ENCODE data around the gene RNF149. TPM values are rescaled to one million over a fixed set of nuclear protein-coding genes. Genes with fewer than 3 reads are reported as not detected.

RNF149 gene
- total RNA-seq, 1 experiment from 2014 or later, result 2.0 TPM

GRCh38 chr2:101295895-101296294, 12.6 kb downstream of the RNF149 start:
- H3K9me3 ChIP-seq (ENCODE audit: low read length), result no peaks in the 10 kb centered on the region
- H2AFZ ChIP-seq (ENCODE audit: low read length), result no peak overlapping the region
- no peaks in the 10 kb centered on the region for H4K20me1 ChIP-seq (ENCODE audit: insufficient read depth, low read depth, low read length)
- no peak for DNase-seq
- no peaks in the 10 kb centered on the region for H3K9me2 ChIP-seq (replicated peaks; ENCODE audit: insufficient read depth, low read length)
- no peaks in the 10 kb centered on the region for H3K79me2 ChIP-seq (ENCODE audit: low read length)
- no peak overlapping the region for H3K4me3 ChIP-seq (ENCODE audit: low read length)
- no peak overlapping the region for H3K4me2 ChIP-seq (ENCODE audit: low read depth, low read length, poor library complexity, severe bottlenecking)
- no peak overlapping the region for H3K9ac ChIP-seq (ENCODE audit: low read length)
- H3K4me1 ChIP-seq (ENCODE audit: low read length), result no peaks in the 10 kb centered on the region
- H3K27ac ChIP-seq (ENCODE audit: low read length), result no peak overlapping the region
- H3K36me3 ChIP-seq (ENCODE audit: insufficient read depth, low read length), result no peaks in the 10 kb centered on the region
- no peaks in the 10 kb centered on the region for H3K27me3 ChIP-seq (ENCODE audit: low read length)

GRCh38 chr2:101294861-101295260, 13.6 kb downstream of the RNF149 start:
- H4K20me1 ChIP-seq (ENCODE audit: insufficient read depth, low read depth, low read length), result no peaks in the 10 kb centered on the region

GRCh38 chr2:101293544-101293943, 15.0 kb downstream of the RNF149 start:
- H4K20me1 ChIP-seq (ENCODE audit: insufficient read depth, low read depth, low read length), result no peaks in the 10 kb centered on the region
- no peaks in the 10 kb centered on the region for H3K9me2 ChIP-seq (replicated peaks; ENCODE audit: insufficient read depth, low read length)
- no peak overlapping the region for H3K27ac ChIP-seq (ENCODE audit: low read length)
- no peaks in the 10 kb centered on the region for H3K4me1 ChIP-seq (ENCODE audit: low read length)
- H3K27me3 ChIP-seq (ENCODE audit: low read length), result no peaks in the 10 kb centered on the region
- H3K4me3 ChIP-seq (ENCODE audit: low read length), result no peak overlapping the region
- H3K9ac ChIP-seq (ENCODE audit: low read length), result no peak overlapping the region
- H3K79me2 ChIP-seq (ENCODE audit: low read length), result no peaks in the 10 kb centered on the region
- DNase-seq, result no peak
- no peaks in the 10 kb centered on the region for H3K36me3 ChIP-seq (ENCODE audit: insufficient read depth, low read length)
- H3K9me3 ChIP-seq (ENCODE audit: low read length), result no peaks in the 10 kb centered on the region
- H2AFZ ChIP-seq (ENCODE audit: low read length), result no peak overlapping the region
- no peak overlapping the region for H3K4me2 ChIP-seq (ENCODE audit: low read depth, low read length, poor library complexity, severe bottlenecking)

More at GRCh38 chr2:101294861-101295260, 13.6 kb downstream of the RNF149 start:
- H3K4me3 ChIP-seq (ENCODE audit: low read length), result no peak overlapping the region
- no peaks in the 10 kb centered on the region for H3K27me3 ChIP-seq (ENCODE audit: low read length)
- no peaks in the 10 kb centered on the region for H3K79me2 ChIP-seq (ENCODE audit: low read length)
- H3K4me2 ChIP-seq (ENCODE audit: low read depth, low read length, poor library complexity, severe bottlenecking), result no peak overlapping the region
- no peak overlapping the region for H3K27ac ChIP-seq (ENCODE audit: low read length)
- no peak for DNase-seq
- H3K9ac ChIP-seq (ENCODE audit: low read length), result no peak overlapping the region
- no peaks in the 10 kb centered on the region for H3K9me2 ChIP-seq (replicated peaks; ENCODE audit: insufficient read depth, low read length)
- H2AFZ ChIP-seq (ENCODE audit: low read length), result no peak overlapping the region
- H3K9me3 ChIP-seq (ENCODE audit: low read length), result no peaks in the 10 kb centered on the region
- H3K36me3 ChIP-seq (ENCODE audit: insufficient read depth, low read length), result no peaks in the 10 kb centered on the region
- H3K4me1 ChIP-seq (ENCODE audit: low read length), result no peaks in the 10 kb centered on the region

GRCh38 chr2:101291973-101292372, 16.5 kb downstream of the RNF149 start:
- no peaks in the 10 kb centered on the region for H4K20me1 ChIP-seq (ENCODE audit: insufficient read depth, low read depth, low read length)
- no peaks in the 10 kb centered on the region for H3K9me3 ChIP-seq (ENCODE audit: low read length)
- H3K4me3 ChIP-seq (ENCODE audit: low read length), result no peak overlapping the region
- H3K9ac ChIP-seq (ENCODE audit: low read length), result no peak overlapping the region
- no peaks in the 10 kb centered on the region for H3K79me2 ChIP-seq (ENCODE audit: low read length)
- no peak overlapping the region for H2AFZ ChIP-seq (ENCODE audit: low read length)
- no peak overlapping the region for H3K4me2 ChIP-seq (ENCODE audit: low read depth, low read length, poor library complexity, severe bottlenecking)
- no peak for DNase-seq
- no peaks in the 10 kb centered on the region for H3K4me1 ChIP-seq (ENCODE audit: low read length)
- H3K27ac ChIP-seq (ENCODE audit: low read length), result no peak overlapping the region
- no peaks in the 10 kb centered on the region for H3K27me3 ChIP-seq (ENCODE audit: low read length)
- H3K36me3 ChIP-seq (ENCODE audit: insufficient read depth, low read length), result no peaks in the 10 kb centered on the region
- no peaks in the 10 kb centered on the region for H3K9me2 ChIP-seq (replicated peaks; ENCODE audit: insufficient read depth, low read length)

DNA sequence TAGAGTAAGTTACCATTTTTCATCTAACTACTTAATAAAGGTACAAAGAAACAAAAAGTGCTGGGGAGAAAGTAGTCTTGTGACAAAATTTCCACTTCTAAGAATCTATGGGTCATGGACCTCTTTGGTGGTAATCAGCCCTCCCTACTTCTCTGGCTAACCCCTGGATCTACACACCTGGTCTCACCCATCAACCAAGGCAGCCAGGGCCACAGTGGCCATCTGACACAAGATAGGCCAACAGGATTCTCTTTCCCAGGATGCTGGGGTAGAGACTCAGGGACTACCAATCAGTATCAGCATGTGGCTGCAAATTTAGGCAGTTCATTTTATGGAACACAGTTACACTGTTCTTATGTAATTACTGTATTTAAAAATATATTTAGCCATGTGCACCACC, 17.8 kb downstream of the RNF149 start:
- H3K9me3 ChIP-seq (ENCODE audit: low read length), result no peaks in the 10 kb centered on the region
- no peak overlapping the region for H3K4me3 ChIP-seq (ENCODE audit: low read length)
- H3K27ac ChIP-seq (ENCODE audit: low read length), result no peak overlapping the region
- H3K27me3 ChIP-seq (ENCODE audit: low read length), result no peaks in the 10 kb centered on the region
- no peaks in the 10 kb centered on the region for H3K9me2 ChIP-seq (replicated peaks; ENCODE audit: insufficient read depth, low read length)
- H3K4me1 ChIP-seq (ENCODE audit: low read length), result no peaks in the 10 kb centered on the region
- no peak overlapping the region for H2AFZ ChIP-seq (ENCODE audit: low read length)
- H3K79me2 ChIP-seq (ENCODE audit: low read length), result no peaks in the 10 kb centered on the region
- no peak overlapping the region for H3K9ac ChIP-seq (ENCODE audit: low read length)
- DNase-seq, result no peak
- no peak overlapping the region for H3K4me2 ChIP-seq (ENCODE audit: low read depth, low read length, poor library complexity, severe bottlenecking)
- no peaks in the 10 kb centered on the region for H4K20me1 ChIP-seq (ENCODE audit: insufficient read depth, low read depth, low read length)
- H3K36me3 ChIP-seq (ENCODE audit: insufficient read depth, low read length), result no peaks in the 10 kb centered on the region

GRCh38 chr2:101287303-101287702, 21.2 kb downstream of the RNF149 start:
- Histone ChIP-seq H2AFZ (ENCODE audit: low read length) (no peak overlapping the region), H3K4me3 (ENCODE audit: low read length) (no peak overlapping the region), H3K27me3 (ENCODE audit: low read length) (no peaks in the 10 kb centered on the region), H3K36me3 (ENCODE audit: insufficient read depth, low read length) (no peaks in the 10 kb centered on the region), H3K4me2 (ENCODE audit: low read depth, low read length, poor library complexity, severe bottlenecking) (no peak overlapping the region), H3K9me2 (replicated peaks; ENCODE audit: insufficient read depth, low read length) (no peaks in the 10 kb centered on the region), H3K9me3 (ENCODE audit: low read length) (no peaks in the 10 kb centered on the region), H3K9ac (ENCODE audit: low read length) (no peak overlapping the region), H4K20me1 (ENCODE audit: insufficient read depth, low read depth, low read length) (no peaks in the 10 kb centered on the region), H3K79me2 (ENCODE audit: low read length) (no peaks in the 10 kb centered on the region), H3K4me1 (ENCODE audit: low read length) (no peaks in the 10 kb centered on the region), H3K27ac (ENCODE audit: low read length) (no peak overlapping the region)
- DNase-seq, result no peak

GRCh38 chr2:101286684-101287083, 21.8 kb downstream of the RNF149 start:
- H3K27me3 ChIP-seq (ENCODE audit: low read length), result no peaks in the 10 kb centered on the region
- no peaks in the 10 kb centered on the region for H3K9me2 ChIP-seq (replicated peaks; ENCODE audit: insufficient read depth, low read length)
- no peaks in the 10 kb centered on the region for H3K36me3 ChIP-seq (ENCODE audit: insufficient read depth, low read length)
- H3K4me3 ChIP-seq (ENCODE audit: low read length), result no peak overlapping the region
- no peaks in the 10 kb centered on the region for H4K20me1 ChIP-seq (ENCODE audit: insufficient read depth, low read depth, low read length)
- DNase-seq, result no peak
- H3K4me2 ChIP-seq (ENCODE audit: low read depth, low read length, poor library complexity, severe bottlenecking), result no peak overlapping the region
- no peak overlapping the region for H3K9ac ChIP-seq (ENCODE audit: low read length)
- no peaks in the 10 kb centered on the region for H3K9me3 ChIP-seq (ENCODE audit: low read length)
- no peak overlapping the region for H2AFZ ChIP-seq (ENCODE audit: low read length)
- H3K4me1 ChIP-seq (ENCODE audit: low read length), result no peaks in the 10 kb centered on the region
- no peak overlapping the region for H3K27ac ChIP-seq (ENCODE audit: low read length)
- no peaks in the 10 kb centered on the region for H3K79me2 ChIP-seq (ENCODE audit: low read length)

GRCh38 chr2:101282980-101283379, 25.5 kb downstream of the RNF149 start:
- H4K20me1 ChIP-seq (ENCODE audit: insufficient read depth, low read depth, low read length), result no peaks in the 10 kb centered on the region
- no peak overlapping the region for H2AFZ ChIP-seq (ENCODE audit: low read length)
- DNase-seq, result no peak
- no peaks in the 10 kb centered on the region for H3K27me3 ChIP-seq (ENCODE audit: low read length)
- H3K4me3 ChIP-seq (ENCODE audit: low read length), result no peak overlapping the region
- no peaks in the 10 kb centered on the region for H3K4me1 ChIP-seq (ENCODE audit: low read length)
- no peaks in the 10 kb centered on the region for H3K9me2 ChIP-seq (replicated peaks; ENCODE audit: insufficient read depth, low read length)
- H3K9me3 ChIP-seq (ENCODE audit: low read length), result no peaks in the 10 kb centered on the region
- no peak overlapping the region for H3K27ac ChIP-seq (ENCODE audit: low read length)
- H3K79me2 ChIP-seq (ENCODE audit: low read length), result no peaks in the 10 kb centered on the region
- no peaks in the 10 kb centered on the region for H3K36me3 ChIP-seq (ENCODE audit: insufficient read depth, low read length)
- no peak overlapping the region for H3K4me2 ChIP-seq (ENCODE audit: low read depth, low read length, poor library complexity, severe bottlenecking)
- H3K9ac ChIP-seq (ENCODE audit: low read length), result no peak overlapping the region

- H3K9me3 ChIP-seq (ENCODE audit: low read length), result no peaks in the 10 kb centered on the region
- no peaks in the 10 kb centered on the region for H3K4me1 ChIP-seq (ENCODE audit: low read length)
- no peak overlapping the region for H3K27ac ChIP-seq (ENCODE audit: low read length)
- H2AFZ ChIP-seq (ENCODE audit: low read length), result no peak overlapping the region
- H3K9me2 ChIP-seq (replicated peaks; ENCODE audit: insufficient read depth, low read length), result no peaks in the 10 kb centered on the region
- no peaks in the 10 kb centered on the region for H4K20me1 ChIP-seq (ENCODE audit: insufficient read depth, low read depth, low read length)
- no peaks in the 10 kb centered on the region for H3K36me3 ChIP-seq (ENCODE audit: insufficient read depth, low read length)
- H3K79me2 ChIP-seq (ENCODE audit: low read length), result no peaks in the 10 kb centered on the region
- H3K4me2 ChIP-seq (ENCODE audit: low read depth, low read length, poor library complexity, severe bottlenecking), result no peak overlapping the region
- no peaks in the 10 kb centered on the region for H3K27me3 ChIP-seq (ENCODE audit: low read length)
- H3K4me3 ChIP-seq (ENCODE audit: low read length), result no peak overlapping the region
- H3K9ac ChIP-seq (ENCODE audit: low read length), result no peak overlapping the region
- DNase-seq, result no peak
These were observed 27.0 kb downstream of the RNF149 start for GRCh38 chr2:101281482-101281881.

Measured in Karpas-422 (cell line).